ENCODE data around the gene TNFAIP8. TPM values are rescaled to one million over a fixed set of nuclear protein-coding genes. Genes with fewer than 3 reads are reported as not detected.
A peak's percentile ranks its signal among the peaks of the same experiment; 100 is the strongest.
"Not testable (repeated sequence)": the region's sequence is repeated elsewhere in the genome, so short reads cannot be mapped to it uniquely, and the experiment has no call there.

The TNFAIP8 gene
- total RNA-seq, 1 experiment from 2014 or later, result 24.1 TPM

DNA sequence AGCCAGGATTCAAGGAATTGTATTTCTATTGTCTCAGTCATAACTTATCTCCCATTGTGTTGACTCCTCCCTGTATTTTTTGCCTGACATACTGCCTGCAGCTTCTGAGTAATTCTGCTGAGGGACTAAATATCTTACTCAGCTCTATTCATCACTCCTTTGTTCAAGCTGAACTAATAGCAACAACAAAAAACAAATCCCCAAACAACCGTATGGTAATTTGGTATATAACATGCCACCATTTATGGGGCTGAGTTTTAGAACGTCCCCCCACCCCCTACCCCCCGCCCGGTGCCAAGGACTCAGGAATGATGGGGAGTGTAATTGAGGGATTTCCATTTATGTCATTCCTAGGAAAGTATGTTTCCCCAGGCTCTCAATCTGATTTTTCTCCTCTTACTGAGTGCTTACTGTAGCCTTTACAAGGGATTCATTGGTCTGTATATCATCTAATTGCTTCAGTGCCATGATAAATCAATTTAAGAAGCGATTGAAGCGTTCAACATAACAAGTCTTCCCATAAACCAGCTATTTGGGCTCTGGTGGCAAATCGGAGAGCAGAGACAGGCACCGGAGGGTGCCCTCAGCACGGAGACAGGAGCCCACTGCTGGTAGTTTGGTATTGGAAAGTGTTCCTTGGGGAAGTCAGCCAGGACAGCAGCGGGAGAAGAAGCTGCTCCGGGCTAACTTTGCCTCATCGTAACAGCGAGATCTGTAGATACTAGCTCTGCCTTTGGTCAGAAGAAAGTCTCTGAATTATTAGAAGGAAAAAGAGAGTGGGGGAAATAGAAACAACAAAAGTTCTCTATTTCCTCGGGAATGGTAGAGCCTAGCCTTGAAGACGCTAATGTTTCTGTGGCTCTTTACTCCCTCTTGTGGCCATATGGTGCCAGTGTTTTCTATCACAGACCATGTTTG, 55.8 kb downstream of the TNFAIP8 start:
- Mint-ChIP-seq H3K27ac (peak overlapping the region; percentile 44; the same call in 1 of the 2 replicates), H3K36me3 (peaks cover 4% of the 10 kb centered on the region; the same call in 1 of the 2 replicates), H3K4me3 (peak overlapping the region; percentile 86), H3K27me3 (ENCODE audit: low read depth) (no peaks in the 10 kb centered on the region), H3K4me1 (peaks cover 6% of the 10 kb centered on the region), H3K9me3 (peaks cover 5% of the 10 kb centered on the region)
- CTCF ChIA-PET, result interaction anchor here (0.5 to 3.8 kb wide), 46 partner anchors 10 to 540 kb away, joined by 3 to 42 read pairs (median 4); partner anchors contain the start of genes DTWD2 and TNFAIP8
- ATAC-seq (peak; percentile 94), DNase-seq (ENCODE audit: low spot score) (peak; percentile 48)
- POLR2A ChIA-PET, result interaction anchor here (0.6 to 1.4 kb wide), 5 partner anchors 10 to 424 kb away, joined by 3 to 7 read pairs (median 5); partner anchors contain the start of gene DTWD2
- TF ChIP-seq IRF2 (CRISPR knock-in tag; IDR thresholded peaks at IDR 0.05; ENCODE audit: borderline replicate concordance, low read depth), result no peak
- TF ChIP-seq CTCF (IDR thresholded peaks at IDR 0.05), result peak; percentile 84

DNA sequence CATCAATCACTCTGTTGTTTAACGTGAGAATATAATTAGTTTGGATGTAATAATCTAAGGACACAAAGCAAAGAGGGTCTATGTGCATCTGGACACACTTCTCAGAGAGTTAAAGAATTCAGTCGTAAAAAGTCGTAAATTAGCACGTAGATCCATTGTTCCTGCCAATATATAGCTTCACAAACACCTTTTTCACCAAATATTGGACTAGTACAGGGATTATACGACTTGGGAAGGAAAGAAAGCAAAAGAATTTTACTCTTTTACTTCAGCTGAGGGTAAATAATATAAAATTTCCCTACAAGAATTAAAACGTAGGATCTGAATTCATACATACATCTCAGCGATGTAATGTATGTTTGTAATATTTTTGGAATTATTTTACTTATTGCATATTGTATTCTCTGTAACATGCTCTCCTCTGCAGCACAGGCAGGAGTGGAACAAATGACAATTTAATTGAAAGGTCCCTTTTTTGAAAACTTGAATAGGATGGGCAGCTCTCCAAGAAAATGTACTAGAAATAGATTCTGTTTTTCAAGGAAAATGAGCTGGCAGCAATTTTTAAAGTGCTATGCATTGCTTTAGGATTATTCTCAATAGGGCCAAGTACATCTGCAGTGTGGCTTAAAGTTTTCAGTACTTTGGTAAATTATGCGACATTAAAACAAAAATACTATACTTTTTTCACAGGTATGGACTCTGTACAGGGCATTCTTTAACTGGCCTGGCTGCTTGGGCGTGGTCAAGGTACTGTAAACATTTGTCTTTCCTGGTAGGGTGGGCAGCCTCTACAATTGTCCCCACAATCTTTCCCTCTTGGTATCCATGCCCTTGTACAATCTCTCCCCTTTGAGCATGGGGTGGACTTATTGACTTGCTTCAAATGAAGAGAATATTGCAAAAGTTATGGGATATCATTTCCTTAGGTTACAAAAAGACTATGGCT, 56.7 kb downstream of the TNFAIP8 start:
- Mint-ChIP-seq H3K4me3 (peak overlapping the region; percentile 86), H3K4me1 (peaks cover 9% of the 10 kb centered on the region), H3K27me3 (ENCODE audit: low read depth) (no peaks in the 10 kb centered on the region), H3K27ac (no peak overlapping the region), H3K9me3 (peaks cover 5% of the 10 kb centered on the region), H3K36me3 (peaks cover 4% of the 10 kb centered on the region; the same call in 1 of the 2 replicates)
- CTCF ChIA-PET, result interaction anchor here (0.6 to 3.8 kb wide), 33 partner anchors 10 to 424 kb away, joined by 3 to 42 read pairs (median 5); partner anchors contain the start of genes DTWD2 and TNFAIP8
- TF ChIP-seq AR (CRISPR knock-in tag; IDR thresholded peaks at IDR 0.05), result no peak
- no peak for TF ChIP-seq ZNF281 (CRISPR knock-in tag; IDR thresholded peaks at IDR 0.05)
- no peak for TF ChIP-seq USF1 (CRISPR knock-in tag; IDR thresholded peaks at IDR 0.05)
- TF ChIP-seq RELA (CRISPR knock-in tag; IDR thresholded peaks at IDR 0.05; ENCODE audit: borderline replicate concordance), result no peak
- no peak for TF ChIP-seq PRRX2 (CRISPR knock-in tag; IDR thresholded peaks at IDR 0.05)
- TF ChIP-seq TEAD4 (CRISPR knock-in tag; IDR thresholded peaks at IDR 0.05), result no peak
- no peak for TF ChIP-seq ELF4 (CRISPR knock-in tag; IDR thresholded peaks at IDR 0.05; ENCODE audit: low read depth)
- TF ChIP-seq ZNF219 (CRISPR knock-in tag; IDR thresholded peaks at IDR 0.05; ENCODE audit: borderline replicate concordance), result no peak
- no peak for TF ChIP-seq ERG (CRISPR knock-in tag; IDR thresholded peaks at IDR 0.05)
- no peak for TF ChIP-seq ZMAT4 (CRISPR knock-in tag; IDR thresholded peaks at IDR 0.05)
- TF ChIP-seq ETV6 (CRISPR knock-in tag; IDR thresholded peaks at IDR 0.05), result no peak
- no peak for TF ChIP-seq TCF7 (CRISPR knock-in tag; IDR thresholded peaks at IDR 0.05; ENCODE audit: low read depth)
- POLR2A ChIA-PET, result interaction anchor here (0.6 to 1.4 kb wide), 4 partner anchors 11 to 701 kb away, joined by 3 to 7 read pairs (median 6); no protein-coding TSS in a partner anchor
- DNase-seq (ENCODE audit: low spot score) (no peak), ATAC-seq (no peak)

DNA sequence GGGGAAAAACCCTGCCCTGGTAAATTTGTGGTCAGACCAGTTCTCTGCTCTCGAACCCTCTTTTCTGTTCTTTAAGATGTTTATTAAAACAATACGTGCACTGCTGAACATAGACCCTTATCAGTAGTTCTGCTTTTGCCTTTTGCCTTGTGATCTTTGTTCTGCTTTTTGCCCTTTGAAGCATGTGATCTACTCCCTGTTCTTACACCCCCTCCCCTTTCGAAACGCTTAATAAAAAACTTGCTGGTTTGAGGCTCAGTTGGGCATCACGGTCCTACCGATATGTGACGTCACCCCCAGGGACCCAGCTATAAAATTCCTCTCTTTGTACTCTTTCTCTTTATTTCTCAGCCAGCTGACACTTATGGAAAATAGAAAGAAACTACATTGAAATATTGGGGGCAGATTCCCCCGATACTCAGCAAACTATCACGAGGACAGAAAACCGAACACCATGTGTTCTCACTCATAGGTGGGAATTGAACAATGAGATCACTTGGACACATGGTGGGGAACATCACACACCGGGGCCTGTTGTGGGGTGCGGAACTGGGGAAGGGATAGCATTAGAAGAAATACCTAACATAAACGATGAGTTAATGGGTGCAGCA, 58.4 kb downstream of the TNFAIP8 start:
- POLR2A ChIA-PET; DNase-seq (ENCODE audit: low spot score); H3K9me3 Mint-ChIP-seq; ATAC-seq; H3K4me3 Mint-ChIP-seq; H3K27ac Mint-ChIP-seq; H3K36me3 Mint-ChIP-seq; H3K27me3 Mint-ChIP-seq (ENCODE audit: low read depth): not testable (repeated sequence)
- H3K4me1 Mint-ChIP-seq, result peaks cover 24% of the 10 kb centered on the region
- CTCF ChIA-PET, result interaction anchor here (3.2 kb wide), 1 partner anchor 58 kb away, joined by 18 read pairs; the partner anchor contains the start of gene TNFAIP8

Data from WTC11 (cell line).